ENCODE measurements around the gene SAMD1. TPM values are rescaled to one million over a fixed set of nuclear protein-coding genes. Genes with fewer than 3 reads are reported as not detected.

SAMD1 gene
- total and polyA plus RNA-seq, 9 of the 15 experiments (the other 6 are each of a cell fraction or from before 2014, with no cell fraction given): 2.9 to 96.0 (median 43.5) TPM

- TF ChIP-seq CTCFL (IDR thresholded peaks at IDR 0.05; ENCODE audit: borderline replicate concordance, insufficient read depth, low read depth, low read length, poor library complexity, severe bottlenecking) (peak; percentile 55), ZFX (CRISPR knock-in tag; IDR thresholded peaks at IDR 0.05) (peak; percentile 37; the same call in 1 of the 2 replicates), ELF1 (tag; IDR thresholded peaks at IDR 0.05) (no peak), ARID4B (CRISPR knock-in tag; IDR thresholded peaks at IDR 0.05) (no peak), NR0B1 (IDR thresholded peaks at IDR 0.05; ENCODE audit: partially characterized antibody) (no peak), ILK (tag; IDR thresholded peaks at IDR 0.05; ENCODE audit: borderline replicate concordance, low read depth) (no peak), ATF2 (CRISPR knock-in tag; IDR thresholded peaks at IDR 0.05) (no peak), FOXJ3 (CRISPR knock-in tag; IDR thresholded peaks at IDR 0.05) (no peak), MEF2A (IDR thresholded peaks at IDR 0.05; ENCODE audit: control insufficient read depth, low read depth, low read length) (no peak), PHF20 (IDR thresholded peaks at IDR 0.05; ENCODE audit: partially characterized antibody) (no peak), FOSL1 (tag; conservative IDR thresholded peaks at IDR 0.05) (peak; percentile 22; the same call in 1 of the 2 replicates), TAF1 (IDR thresholded peaks at IDR 0.05; ENCODE audit: control insufficient read depth, extremely low read depth, insufficient read depth, low read length, severe bottlenecking) (peak; percentile 10), CLOCK (CRISPR knock-in tag; IDR thresholded peaks at IDR 0.05; ENCODE audit: borderline replicate concordance) (no peak)
Measured at GRCh38 chr19:14089662-14090508, 666 bp downstream of the SAMD1 start (continued).
